ENCODE data around the gene STH.

STH gene

DNA sequence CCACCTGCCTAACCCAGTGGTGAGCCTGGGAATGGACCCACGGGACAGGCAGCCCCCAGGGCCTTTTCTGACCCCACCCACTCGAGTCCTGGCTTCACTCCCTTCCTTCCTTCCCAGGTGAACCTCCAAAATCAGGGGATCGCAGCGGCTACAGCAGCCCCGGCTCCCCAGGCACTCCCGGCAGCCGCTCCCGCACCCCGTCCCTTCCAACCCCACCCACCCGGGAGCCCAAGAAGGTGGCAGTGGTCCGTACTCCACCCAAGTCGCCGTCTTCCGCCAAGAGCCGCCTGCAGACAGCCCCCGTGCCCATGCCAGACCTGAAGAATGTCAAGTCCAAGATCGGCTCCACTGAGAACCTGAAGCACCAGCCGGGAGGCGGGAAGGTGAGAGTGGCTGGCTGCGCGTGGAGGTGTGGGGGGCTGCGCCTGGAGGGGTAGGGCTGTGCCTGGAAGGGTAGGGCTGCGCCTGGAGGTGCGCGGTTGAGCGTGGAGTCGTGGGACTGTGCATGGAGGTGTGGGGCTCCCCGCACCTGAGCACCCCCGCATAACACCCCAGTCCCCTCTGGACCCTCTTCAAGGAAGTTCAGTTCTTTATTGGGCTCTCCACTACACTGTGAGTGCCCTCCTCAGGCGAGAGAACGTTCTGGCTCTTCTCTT lies 2.6 kb upstream of the STH start:
- no peak overlapping the region for H3K9ac ChIP-seq (ENCODE audit: low read length)
- peaks cover 9 to 19% of the 10 kb centered on the region in 2 experiments for H3K27me3 ChIP-seq (ENCODE audit: control insufficient read depth in 1 of 2, insufficient read depth in 1 of 2, low read length in 2 of 2)
- no peak overlapping the region for H2AK5ac ChIP-seq (ENCODE audit: low read length, severe bottlenecking)
- H3K14ac ChIP-seq (ENCODE audit: low read length in 2 of 2): no peak overlapping the region
- H3K27ac ChIP-seq (ENCODE audit: low read length, poor library complexity, severe bottlenecking): no peak overlapping the region
- no peak overlapping the region for H3K23ac ChIP-seq (ENCODE audit: low read length in 2 of 2)
- H3K4me1 ChIP-seq (ENCODE audit: control insufficient read depth, insufficient read depth, low read depth, low read length): peaks cover 6% of the 10 kb centered on the region
- no peak overlapping the region for H3K18ac ChIP-seq (ENCODE audit: low read depth in 1 of 2, low read length in 2 of 2)
- no peaks in the 10 kb centered on the region for H3K79me1 ChIP-seq (replicated peaks; ENCODE audit: low read length, poor library complexity, severe bottlenecking)
- H4K8ac ChIP-seq (ENCODE audit: low read length): no peak overlapping the region
- no peak overlapping the region for H2BK5ac ChIP-seq (ENCODE audit: low read depth, low read length, poor library complexity, severe bottlenecking)
- no peak overlapping the region for H4K91ac ChIP-seq (ENCODE audit: low read length)
- no peak overlapping the region for H3K4ac ChIP-seq (ENCODE audit: low read depth in 1 of 2, low read length in 2 of 2)
- H3K9me3 ChIP-seq (ENCODE audit: control insufficient read depth, low read length): no peaks in the 10 kb centered on the region
- no peak overlapping the region for H3K4me2 ChIP-seq (ENCODE audit: low read length, poor library complexity, severe bottlenecking)
- no peak overlapping the region for H2BK12ac ChIP-seq (ENCODE audit: low read length in 2 of 2)
- H3K4me3 ChIP-seq (ENCODE audit: insufficient read depth in 1 of 2, low read depth in 1 of 2, low read length in 2 of 2): no peak overlapping the region
- no peak overlapping the region for H2BK120ac ChIP-seq (ENCODE audit: low read depth, low read length)
- no peak for DNase-seq
- H3K36me3 ChIP-seq (ENCODE audit: control insufficient read depth in 1 of 2, insufficient read depth in 2 of 2, low read depth in 1 of 2, low read length in 2 of 2): no peaks in the 10 kb centered on the region
- no peak overlapping the region for H2BK15ac ChIP-seq (ENCODE audit: low read depth, poor library complexity, severe bottlenecking)
- no peak overlapping the region for H2AFZ ChIP-seq (ENCODE audit: low read depth, low read length)
- WGBS: 90% methylated on average over 31 of the region's 31 CpGs

DNA sequence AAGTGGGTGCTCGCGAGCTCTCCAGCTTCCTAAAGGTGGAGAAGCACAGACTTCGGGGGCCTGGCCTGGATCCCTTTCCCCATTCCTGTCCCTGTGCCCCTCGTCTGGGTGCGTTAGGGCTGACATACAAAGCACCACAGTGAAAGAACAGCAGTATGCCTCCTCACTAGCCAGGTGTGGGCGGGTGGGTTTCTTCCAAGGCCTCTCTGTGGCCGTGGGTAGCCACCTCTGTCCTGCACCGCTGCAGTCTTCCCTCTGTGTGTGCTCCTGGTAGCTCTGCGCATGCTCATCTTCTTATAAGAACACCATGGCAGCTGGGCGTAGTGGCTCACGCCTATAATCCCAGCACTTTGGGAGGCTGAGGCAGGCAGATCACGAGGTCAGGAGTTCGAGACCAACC lies 1.9 kb upstream of the STH start:
- Histone ChIP-seq H3K36me3 (ENCODE audit: control insufficient read depth in 1 of 2, insufficient read depth in 2 of 2, low read depth in 1 of 2, low read length in 2 of 2) (no peaks in the 10 kb centered on the region), H3K4ac (ENCODE audit: low read depth in 1 of 2, low read length in 2 of 2) (no peak overlapping the region), H2BK120ac (ENCODE audit: low read depth, low read length) (no peak overlapping the region), H3K14ac (ENCODE audit: low read length in 2 of 2) (no peak overlapping the region), H2BK12ac (ENCODE audit: low read length in 2 of 2) (no peak overlapping the region), H3K18ac (ENCODE audit: low read depth in 1 of 2, low read length in 2 of 2) (no peak overlapping the region), H4K91ac (ENCODE audit: low read length) (no peak overlapping the region), H2AK5ac (ENCODE audit: low read length, severe bottlenecking) (no peak overlapping the region), H2AFZ (ENCODE audit: low read depth, low read length) (no peak overlapping the region), H2BK5ac (ENCODE audit: low read depth, low read length, poor library complexity, severe bottlenecking) (no peak overlapping the region), H3K23ac (ENCODE audit: low read length in 2 of 2) (no peak overlapping the region), H3K4me1 (ENCODE audit: control insufficient read depth, insufficient read depth, low read depth, low read length) (peaks cover 6% of the 10 kb centered on the region), H3K79me1 (replicated peaks; ENCODE audit: low read length, poor library complexity, severe bottlenecking) (no peaks in the 10 kb centered on the region), H3K9me3 (ENCODE audit: control insufficient read depth, low read length) (no peaks in the 10 kb centered on the region), H3K27me3 (ENCODE audit: control insufficient read depth in 1 of 2, insufficient read depth in 1 of 2, low read length in 2 of 2) (peaks cover 9 to 19% of the 10 kb centered on the region in 2 experiments), H3K4me2 (ENCODE audit: low read length, poor library complexity, severe bottlenecking) (no peak overlapping the region), H2BK15ac (ENCODE audit: low read depth, poor library complexity, severe bottlenecking) (no peak overlapping the region), H3K27ac (ENCODE audit: low read length, poor library complexity, severe bottlenecking) (no peak overlapping the region), H3K4me3 (ENCODE audit: insufficient read depth in 1 of 2, low read depth in 1 of 2, low read length in 2 of 2) (no peak overlapping the region), H4K8ac (ENCODE audit: low read length) (no peak overlapping the region), H3K9ac (ENCODE audit: low read length) (no peak overlapping the region)
- 86% methylated on average over 13 of the region's 13 CpGs for WGBS
- DNase-seq: no peak

DNA sequence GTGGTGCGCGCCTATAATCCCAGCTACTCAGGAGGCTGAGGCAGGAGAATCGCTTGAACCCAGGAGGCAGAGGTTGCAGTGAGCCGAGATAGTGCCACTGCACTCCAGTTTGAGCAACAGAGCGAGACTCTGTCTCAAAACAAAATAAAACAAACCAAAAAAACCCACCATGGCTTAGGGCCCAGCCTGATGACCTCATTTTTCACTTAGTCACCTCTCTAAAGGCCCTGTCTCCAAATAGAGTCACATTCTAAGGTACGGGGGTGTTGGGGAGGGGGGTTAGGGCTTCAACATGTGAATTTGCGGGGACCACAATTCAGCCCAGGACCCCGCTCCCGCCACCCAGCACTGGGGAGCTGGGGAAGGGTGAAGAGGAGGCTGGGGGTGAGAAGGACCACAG lies 1.4 kb upstream of the STH start:
- H4K8ac ChIP-seq (ENCODE audit: low read length): no peak overlapping the region
- DNase-seq: no peak
- WGBS: 87% methylated on average over 8 of the region's 9 CpGs
- no peak overlapping the region for H2BK15ac ChIP-seq (ENCODE audit: low read depth, poor library complexity, severe bottlenecking)
- H2BK5ac ChIP-seq (ENCODE audit: low read depth, low read length, poor library complexity, severe bottlenecking): no peak overlapping the region
- H3K9ac ChIP-seq (ENCODE audit: low read length): no peak overlapping the region
- H3K14ac ChIP-seq (ENCODE audit: low read length in 2 of 2): no peak overlapping the region
- H3K27me3 ChIP-seq (ENCODE audit: control insufficient read depth in 1 of 2, insufficient read depth in 1 of 2, low read length in 2 of 2): peaks cover 9 to 19% of the 10 kb centered on the region in 2 experiments
- H3K4me2 ChIP-seq (ENCODE audit: low read length, poor library complexity, severe bottlenecking): no peak overlapping the region
- H2BK120ac ChIP-seq (ENCODE audit: low read depth, low read length): no peak overlapping the region
- no peak overlapping the region for H2AFZ ChIP-seq (ENCODE audit: low read depth, low read length)
- no peak overlapping the region for H3K4ac ChIP-seq (ENCODE audit: low read depth in 1 of 2, low read length in 2 of 2)
- H3K9me3 ChIP-seq (ENCODE audit: control insufficient read depth, low read length): no peaks in the 10 kb centered on the region
- no peak overlapping the region for H3K18ac ChIP-seq (ENCODE audit: low read depth in 1 of 2, low read length in 2 of 2)
- no peak overlapping the region for H2AK5ac ChIP-seq (ENCODE audit: low read length, severe bottlenecking)
- no peak overlapping the region for H3K27ac ChIP-seq (ENCODE audit: low read length, poor library complexity, severe bottlenecking)
- H2BK12ac ChIP-seq (ENCODE audit: low read length in 2 of 2): no peak overlapping the region
- peaks cover 6% of the 10 kb centered on the region for H3K4me1 ChIP-seq (ENCODE audit: control insufficient read depth, insufficient read depth, low read depth, low read length)
- H3K23ac ChIP-seq (ENCODE audit: low read length in 2 of 2): no peak overlapping the region
- H3K79me1 ChIP-seq (replicated peaks; ENCODE audit: low read length, poor library complexity, severe bottlenecking): no peaks in the 10 kb centered on the region
- H3K36me3 ChIP-seq (ENCODE audit: control insufficient read depth in 1 of 2, insufficient read depth in 2 of 2, low read depth in 1 of 2, low read length in 2 of 2): no peaks in the 10 kb centered on the region
- H4K91ac ChIP-seq (ENCODE audit: low read length): no peak overlapping the region
- no peak overlapping the region for H3K4me3 ChIP-seq (ENCODE audit: insufficient read depth in 1 of 2, low read depth in 1 of 2, low read length in 2 of 2)

DNA sequence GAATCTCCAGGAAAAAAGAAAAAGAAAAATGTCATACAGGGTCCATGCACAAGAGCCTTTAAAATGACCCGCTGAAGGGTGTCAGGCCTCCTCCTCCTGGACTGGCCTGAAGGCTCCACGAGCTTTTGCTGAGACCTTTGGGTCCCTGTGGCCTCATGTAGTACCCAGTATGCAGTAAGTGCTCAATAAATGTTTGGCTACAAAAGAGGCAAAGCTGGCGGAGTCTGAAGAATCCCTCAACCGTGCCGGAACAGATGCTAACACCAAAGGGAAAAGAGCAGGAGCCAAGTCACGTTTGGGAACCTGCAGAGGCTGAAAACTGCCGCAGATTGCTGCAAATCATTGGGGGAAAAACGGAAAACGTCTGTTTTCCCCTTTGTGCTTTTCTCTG lies 845 bp downstream of the STH start:
- Histone ChIP-seq H2BK12ac (ENCODE audit: low read length in 2 of 2) (no peak overlapping the region), H3K4me2 (ENCODE audit: low read length, poor library complexity, severe bottlenecking) (no peak overlapping the region), H3K27ac (ENCODE audit: low read length, poor library complexity, severe bottlenecking) (no peak overlapping the region), H3K27me3 (ENCODE audit: control insufficient read depth in 1 of 2, insufficient read depth in 1 of 2, low read length in 2 of 2) (peaks cover 9 to 19% of the 10 kb centered on the region in 2 experiments), H3K9me3 (ENCODE audit: control insufficient read depth, low read length) (no peaks in the 10 kb centered on the region), H3K36me3 (ENCODE audit: control insufficient read depth in 1 of 2, insufficient read depth in 2 of 2, low read depth in 1 of 2, low read length in 2 of 2) (no peaks in the 10 kb centered on the region), H3K4me1 (ENCODE audit: control insufficient read depth, insufficient read depth, low read depth, low read length) (peaks cover 8% of the 10 kb centered on the region), H2BK120ac (ENCODE audit: low read depth, low read length) (no peak overlapping the region), H2BK15ac (ENCODE audit: low read depth, poor library complexity, severe bottlenecking) (no peak overlapping the region), H2AK5ac (ENCODE audit: low read length, severe bottlenecking) (no peak overlapping the region), H3K9ac (ENCODE audit: low read length) (no peak overlapping the region), H4K91ac (ENCODE audit: low read length) (no peak overlapping the region), H3K18ac (ENCODE audit: low read depth in 1 of 2, low read length in 2 of 2) (no peak overlapping the region), H3K4me3 (ENCODE audit: insufficient read depth in 1 of 2, low read depth in 1 of 2, low read length in 2 of 2) (no peak overlapping the region), H3K4ac (ENCODE audit: low read depth in 1 of 2, low read length in 2 of 2) (no peak overlapping the region), H3K79me1 (replicated peaks; ENCODE audit: low read length, poor library complexity, severe bottlenecking) (no peaks in the 10 kb centered on the region), H3K23ac (ENCODE audit: low read length in 2 of 2) (no peak overlapping the region), H3K14ac (ENCODE audit: low read length in 2 of 2) (no peak overlapping the region), H2AFZ (ENCODE audit: low read depth, low read length) (no peak overlapping the region), H4K8ac (ENCODE audit: low read length) (no peak overlapping the region), H2BK5ac (ENCODE audit: low read depth, low read length, poor library complexity, severe bottlenecking) (no peak overlapping the region)
- no peak for DNase-seq
- WGBS: 83% methylated on average over 9 of the region's 9 CpGs
